SH-SY5Y (cell line): ENCODE measurements around the gene DSCAML1.

Source experiments
- GATA2 ChIP-seq: IDR thresholded peaks from 2 replicates; pipeline ENCODE4 v1.6.1; 2011; ENCODE audit warnings: mild to moderate bottlenecking, low read depth, low read length
- GATA3 ChIP-seq: IDR thresholded peaks from 2 replicates; pipeline ENCODE4 v1.6.1; 2011; ENCODE audit warnings: low read depth, mild to moderate bottlenecking, low read length, moderate library complexity

DNA sequence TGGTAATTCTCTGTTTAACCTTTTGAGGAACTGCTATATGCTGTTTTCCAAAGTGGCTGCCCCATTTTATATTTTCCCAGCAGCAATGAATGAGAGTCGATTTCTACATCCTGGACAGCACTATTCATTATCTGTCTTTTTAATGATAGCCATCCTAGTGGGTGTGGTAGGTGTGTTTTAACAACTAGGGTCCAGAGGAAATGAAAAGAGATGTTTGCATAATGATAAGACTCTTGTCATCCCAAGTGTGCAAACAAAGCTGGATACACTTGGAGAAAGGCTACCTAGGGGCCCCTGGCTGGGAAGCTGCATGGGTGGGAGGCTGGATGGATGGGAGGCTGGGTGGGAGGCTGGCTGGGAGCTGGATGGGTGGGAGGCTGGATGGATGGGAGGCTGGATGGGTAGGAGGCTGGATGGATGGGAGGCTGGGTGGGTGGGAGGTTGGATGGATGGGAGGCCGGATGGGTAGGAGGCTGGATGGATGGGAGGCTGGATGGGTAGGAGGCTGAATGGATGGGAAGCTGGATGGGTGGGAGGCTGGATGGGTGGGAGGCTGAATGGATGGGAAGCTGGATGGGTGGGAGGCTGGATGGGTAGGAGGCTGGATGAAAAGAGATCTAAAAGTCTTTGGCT, 158.0 kb downstream of the DSCAML1 start:
- TF ChIP-seq GATA2 (no peak), GATA3 (no peak)
